GM19193 (cell line): ENCODE results near the gene THSD7A.

ENCODE experiments used
- POLR2A ChIP-seq: IDR thresholded peaks from 4 replicates; pipeline ENCODE4 v1.6.1; 2011; ENCODE audit not compliant: insufficient read depth, insufficient read length; ENCODE audit errors: extremely low read depth

THSD7A gene

DNA sequence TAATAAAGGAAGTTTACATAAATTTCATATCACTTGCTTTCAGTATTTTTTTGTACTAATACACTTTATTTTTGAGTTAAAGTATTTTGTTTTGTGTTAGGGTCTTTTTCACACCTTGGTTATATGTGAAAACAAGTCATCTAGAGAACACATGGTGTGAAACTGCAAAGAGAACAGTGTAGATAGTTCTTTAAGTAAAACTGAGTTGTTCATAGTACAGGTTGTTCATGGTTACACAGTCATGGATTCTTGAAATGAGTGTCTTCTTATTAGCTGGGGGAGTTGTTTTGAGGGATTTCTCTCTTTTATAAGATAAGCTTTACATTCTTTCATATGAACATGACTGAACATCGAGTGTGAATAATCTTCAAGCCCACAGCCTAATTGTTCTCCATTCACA is 244.2 kb downstream of the THSD7A start:
- TF ChIP-seq POLR2A: no peak

DNA sequence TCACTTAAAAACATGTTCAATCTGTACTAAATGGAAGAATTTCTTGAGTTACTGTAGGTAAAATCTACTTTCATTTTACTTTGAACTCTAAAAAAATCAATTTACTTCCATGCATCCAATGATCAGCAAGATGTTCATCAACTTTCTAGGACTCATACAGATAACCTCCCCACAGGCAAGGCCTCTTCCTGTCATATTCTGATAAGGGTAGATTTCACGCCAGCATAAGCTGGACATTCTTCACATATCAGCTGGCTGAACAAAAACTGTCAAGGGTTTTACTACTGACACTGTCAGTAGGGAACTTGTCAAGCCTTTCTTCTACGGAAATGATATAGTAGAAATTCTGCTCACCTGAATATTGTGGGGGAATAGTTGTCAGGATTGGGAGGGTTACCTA is 244.9 kb downstream of the THSD7A start:
- no peak for TF ChIP-seq POLR2A

DNA sequence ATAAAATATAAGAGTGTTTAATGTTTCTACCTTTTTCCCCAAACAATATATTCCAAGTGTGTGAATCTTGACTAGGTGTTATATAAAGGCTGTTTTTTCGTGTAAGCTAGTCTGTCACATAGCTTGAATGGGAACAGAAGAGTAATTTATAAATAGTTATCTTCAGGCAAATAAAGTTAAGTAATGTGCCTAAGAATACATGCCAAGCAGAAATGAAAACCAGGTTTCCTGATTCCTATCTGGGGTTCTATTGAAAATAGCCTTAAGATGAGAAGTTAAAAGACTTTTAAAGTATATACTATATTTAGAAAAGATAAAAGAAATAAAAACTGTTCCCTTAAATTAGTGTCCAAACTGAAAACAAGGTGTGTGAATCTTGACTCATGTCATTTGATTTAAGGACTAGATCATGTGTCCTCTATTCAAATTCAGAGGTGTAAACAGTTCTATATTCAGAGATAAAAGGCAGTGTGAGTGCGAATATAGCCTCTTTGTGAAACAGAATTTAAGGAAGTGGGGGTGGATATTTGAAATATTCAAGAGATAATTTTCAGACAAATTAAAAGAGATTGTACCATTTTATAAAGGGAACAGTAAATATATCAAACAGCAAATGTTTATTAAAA is 247.5 kb downstream of the THSD7A start:
- no peak for TF ChIP-seq POLR2A

DNA sequence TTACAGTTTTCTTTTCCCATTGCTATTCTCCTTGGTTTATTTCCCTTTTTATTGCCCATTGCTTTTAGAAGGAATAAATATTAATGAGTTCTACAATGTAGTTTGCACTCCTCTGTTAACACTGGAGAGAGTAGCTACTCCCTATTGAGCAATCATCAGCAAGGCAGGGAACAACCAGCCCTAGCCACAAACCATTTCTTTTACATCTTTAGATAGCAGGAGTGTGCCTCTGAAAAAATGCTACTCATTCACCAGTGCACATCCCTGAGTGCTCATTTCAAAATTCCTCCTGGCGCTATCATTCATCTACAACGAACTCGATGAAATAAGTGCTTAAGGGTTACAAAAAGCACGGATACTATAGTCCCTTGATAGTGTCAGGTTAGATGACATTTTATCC is 252.9 kb downstream of the THSD7A start:
- TF ChIP-seq POLR2A: no peak

DNA sequence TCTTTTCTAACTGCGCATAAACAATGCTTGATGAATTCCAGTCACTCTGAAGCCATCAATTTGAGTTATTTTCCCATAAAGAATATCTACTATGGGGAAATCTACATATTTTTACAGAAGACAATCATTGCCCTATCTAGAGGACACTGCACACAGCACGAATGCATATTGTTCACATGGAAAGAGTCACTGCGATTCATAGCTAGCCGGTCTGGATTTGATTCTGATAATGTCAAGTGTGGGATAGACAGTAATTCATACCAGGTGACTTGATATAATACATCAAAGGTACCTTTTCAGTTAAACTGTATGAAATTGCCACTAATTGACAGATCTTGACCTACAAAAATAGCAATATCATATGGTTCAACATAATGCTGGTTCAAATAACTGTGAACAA is 255.7 kb downstream of the THSD7A start:
- no peak for TF ChIP-seq POLR2A

DNA sequence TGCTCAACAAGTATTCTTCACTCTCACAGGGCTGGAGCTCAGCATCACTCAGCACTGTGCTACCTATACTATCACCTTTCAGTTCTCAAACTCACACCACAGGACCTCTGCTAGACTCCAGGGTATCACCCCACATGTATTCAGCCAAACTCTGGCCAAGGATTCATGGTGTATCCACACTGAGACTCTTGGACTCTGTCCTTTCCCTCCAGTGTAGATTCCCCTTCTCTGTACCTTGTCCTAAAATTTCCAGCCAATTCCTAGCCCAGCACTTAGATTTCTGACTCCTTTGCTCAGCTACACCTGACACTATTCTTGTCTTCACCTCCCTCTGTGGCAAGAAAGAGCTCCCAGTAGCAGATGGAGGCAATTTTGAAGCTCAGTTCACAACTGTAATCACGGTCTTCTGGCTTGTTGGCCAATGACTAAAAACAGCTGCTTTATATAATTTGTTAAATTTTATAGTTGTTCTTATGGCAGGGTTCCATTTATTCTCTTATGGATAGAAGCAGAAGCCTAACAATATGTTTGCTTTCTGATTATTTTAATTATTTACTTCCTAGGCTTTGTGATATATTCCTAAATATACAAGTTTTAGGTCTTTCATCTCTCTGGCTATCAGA is 258.8 kb downstream of the THSD7A start:
- no peak for TF ChIP-seq POLR2A

DNA sequence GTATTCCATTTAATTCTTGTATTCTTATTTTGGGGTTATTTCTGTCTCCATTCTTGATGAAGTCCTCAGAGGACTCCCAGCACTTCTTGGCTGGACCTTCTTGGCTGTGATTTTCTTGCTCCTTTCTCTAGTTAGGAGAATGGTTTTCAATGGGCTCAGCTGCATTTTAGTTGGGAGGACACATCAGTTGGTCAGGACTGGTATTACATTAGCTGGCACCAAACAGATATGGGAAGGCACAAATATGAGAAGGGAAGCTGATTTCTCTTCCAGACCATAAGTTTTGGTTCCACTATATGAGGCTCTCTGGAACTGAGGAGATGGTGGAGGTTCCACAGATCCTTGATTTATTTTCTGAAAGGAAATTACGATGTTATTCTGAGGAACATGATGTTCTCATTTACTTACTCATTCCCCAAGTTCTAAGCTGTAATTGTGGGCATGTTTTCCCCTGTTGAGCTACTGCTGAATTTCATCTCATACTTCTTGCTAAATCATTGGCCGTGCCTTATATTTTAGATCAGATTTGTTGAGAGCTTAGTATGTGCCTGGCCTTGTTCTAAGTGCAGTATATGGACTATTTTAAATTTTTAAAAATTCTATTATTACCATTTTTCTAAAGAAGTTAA is 261.0 kb downstream of the THSD7A start:
- no peak for TF ChIP-seq POLR2A

DNA sequence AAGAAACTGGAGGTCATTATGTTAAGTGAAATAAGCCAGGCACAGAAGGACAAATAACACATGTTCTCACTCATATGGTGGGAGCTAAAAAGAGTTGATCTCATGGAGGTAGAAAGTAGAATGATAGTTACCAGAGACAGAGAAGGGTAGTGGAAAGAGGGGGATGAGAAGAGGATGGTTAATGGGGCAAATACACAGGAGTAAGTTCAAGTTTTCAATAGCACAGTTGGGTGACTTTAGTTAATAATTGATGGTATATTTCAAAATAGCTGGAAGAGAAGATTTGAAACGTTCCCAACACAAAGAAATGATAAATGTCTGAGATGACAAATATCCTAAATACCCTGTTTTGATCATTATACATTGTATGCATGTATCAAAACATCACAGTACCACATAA is 261.8 kb downstream of the THSD7A start:
- no peak for TF ChIP-seq POLR2A

DNA sequence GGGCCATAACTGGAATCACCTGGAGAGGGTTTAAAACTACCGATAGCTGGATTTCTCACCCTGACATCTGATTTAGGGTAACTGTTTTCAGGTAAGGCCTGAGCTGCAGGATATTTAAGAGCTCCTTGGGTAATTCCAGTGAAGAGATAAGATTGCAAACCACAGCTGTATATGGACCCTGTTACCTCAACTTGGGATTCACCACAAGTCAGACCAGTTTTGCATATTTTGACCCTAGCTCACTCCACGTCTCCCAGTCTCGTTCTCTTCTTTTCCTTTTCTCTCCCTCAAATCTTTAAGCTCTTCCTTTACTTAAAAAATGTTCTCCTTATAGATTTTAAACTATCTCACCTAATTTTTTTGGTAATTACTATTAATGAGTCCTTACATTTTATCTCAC is 264.4 kb downstream of the THSD7A start:
- TF ChIP-seq POLR2A: no peak

DNA sequence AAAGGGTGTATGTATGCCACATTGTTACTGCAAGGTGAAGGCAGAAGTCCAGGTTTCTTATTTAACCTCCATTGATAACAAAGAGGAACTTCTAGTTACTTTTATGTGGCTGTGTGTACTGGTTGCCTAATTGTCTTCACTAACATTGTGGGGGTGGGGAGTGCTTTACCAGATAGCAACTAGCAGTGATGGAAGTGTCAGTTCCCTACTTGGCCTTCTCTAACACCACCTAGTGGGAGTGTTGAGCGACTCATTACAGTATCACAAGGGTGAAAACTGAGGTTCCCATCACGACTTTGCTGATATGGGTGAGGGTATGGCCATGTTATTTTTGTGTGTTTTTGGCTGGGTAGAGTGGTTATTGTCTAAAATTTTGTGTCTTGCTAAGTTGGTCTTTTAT is 274.4 kb downstream of the THSD7A start:
- no peak for TF ChIP-seq POLR2A

DNA sequence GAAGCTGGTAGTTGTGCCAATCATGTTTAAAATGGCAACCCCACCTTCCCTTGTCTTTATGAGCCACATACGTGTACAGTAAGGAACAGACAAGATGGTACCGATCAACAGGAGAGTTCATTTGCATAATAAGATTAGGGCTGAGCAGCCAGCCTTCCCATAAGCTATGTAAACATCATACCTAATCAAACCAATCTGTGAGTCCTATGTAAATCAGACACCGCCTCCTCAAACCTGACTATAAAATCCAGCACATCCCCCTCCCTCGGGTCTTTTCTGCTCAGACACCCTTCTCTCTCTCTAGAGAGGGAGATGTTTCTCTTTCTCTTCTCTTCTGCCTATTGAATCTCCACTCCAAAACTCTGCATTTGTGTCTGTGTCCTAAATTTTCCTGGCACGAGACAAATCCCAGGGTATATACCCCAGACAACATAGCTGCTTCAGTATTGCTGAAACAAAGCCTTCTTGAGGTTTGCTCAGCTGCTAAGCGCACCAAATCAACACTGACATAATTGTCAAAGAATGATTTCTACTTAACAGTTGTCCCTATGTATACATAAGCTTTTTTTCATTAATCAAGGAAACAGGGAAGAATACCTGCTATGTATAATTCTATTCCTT is 279.2 kb downstream of the THSD7A start:
- no peak for TF ChIP-seq POLR2A

DNA sequence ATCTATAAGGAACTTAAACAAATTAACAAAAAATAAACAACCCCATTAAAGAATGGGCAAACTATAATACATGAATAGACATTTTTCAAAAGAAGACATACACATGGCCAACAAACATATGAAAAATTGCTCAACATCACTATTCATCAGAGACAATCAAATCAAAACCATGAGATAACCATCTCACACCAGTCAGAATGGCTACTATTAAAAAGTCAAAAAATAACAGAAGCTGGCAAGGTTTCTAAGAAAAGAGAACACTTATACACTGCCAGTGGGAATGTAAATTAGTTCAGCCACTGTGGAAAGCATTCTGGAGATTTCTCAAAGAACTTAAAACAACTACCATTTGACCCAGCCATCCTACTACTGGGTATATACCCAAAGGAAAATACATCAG is 280.5 kb downstream of the THSD7A start:
- no peak for TF ChIP-seq POLR2A

DNA sequence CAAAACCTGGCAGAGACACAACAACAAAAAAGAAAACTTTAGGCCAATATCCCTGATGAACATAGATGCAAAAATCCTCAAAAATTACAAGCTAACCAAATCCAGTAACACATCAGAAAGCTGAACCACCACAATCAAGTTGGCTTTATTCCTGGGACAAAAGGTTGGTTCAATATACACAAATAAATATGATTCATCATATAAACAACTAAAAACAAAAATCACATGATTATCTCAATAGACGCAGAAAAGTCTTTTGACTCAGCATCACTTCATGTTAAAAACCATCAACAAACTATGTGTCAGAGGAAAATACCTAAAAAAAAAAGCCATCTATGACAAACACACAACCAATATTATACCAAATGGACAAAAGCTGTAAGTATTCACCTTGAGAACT is 283.5 kb downstream of the THSD7A start:
- no peak for TF ChIP-seq POLR2A

DNA sequence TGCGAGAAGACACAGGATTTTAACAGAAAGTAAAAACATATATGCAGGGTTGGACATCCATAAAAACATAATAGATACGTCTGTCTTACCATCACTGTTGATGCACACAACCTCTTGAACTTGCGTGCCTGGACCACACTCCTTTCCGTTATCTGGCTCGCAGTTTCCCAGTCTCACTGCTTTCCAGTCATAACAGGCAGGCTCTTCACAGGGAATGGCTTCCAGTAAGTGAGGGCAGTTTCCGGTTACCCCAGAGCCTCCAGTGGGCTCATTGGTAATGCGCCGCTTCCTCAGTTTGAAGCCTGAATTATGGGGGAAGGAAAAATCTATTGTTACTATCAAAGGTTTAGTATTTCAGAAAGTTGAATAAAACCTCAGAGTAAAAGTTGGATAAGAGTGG is 290.7 kb downstream of the THSD7A start:
- no peak for TF ChIP-seq POLR2A

DNA sequence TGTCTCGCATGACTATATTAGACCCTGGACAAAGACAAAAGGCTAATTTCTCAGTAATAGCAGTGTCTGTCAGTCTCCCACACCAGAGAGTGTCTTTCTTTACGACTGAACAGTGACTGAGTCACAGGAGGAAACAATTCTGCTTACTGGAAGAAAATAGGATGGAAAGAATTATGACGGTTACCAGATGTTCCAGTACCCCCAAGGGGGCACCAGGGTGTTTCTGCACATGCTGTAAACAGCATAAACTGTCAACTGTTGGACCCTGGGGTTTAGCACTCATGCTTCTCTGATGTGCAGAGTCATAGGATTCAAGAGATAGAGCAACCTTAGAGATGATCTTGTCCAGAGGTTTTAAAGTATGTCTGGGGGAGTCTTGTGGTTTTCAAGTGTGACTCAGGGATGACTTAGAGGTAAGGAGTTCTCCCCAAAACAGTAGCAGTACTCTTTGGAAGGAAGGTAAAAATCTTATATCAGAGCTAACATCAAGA is 291.7 kb downstream of the THSD7A start:
- no peak for TF ChIP-seq POLR2A

DNA sequence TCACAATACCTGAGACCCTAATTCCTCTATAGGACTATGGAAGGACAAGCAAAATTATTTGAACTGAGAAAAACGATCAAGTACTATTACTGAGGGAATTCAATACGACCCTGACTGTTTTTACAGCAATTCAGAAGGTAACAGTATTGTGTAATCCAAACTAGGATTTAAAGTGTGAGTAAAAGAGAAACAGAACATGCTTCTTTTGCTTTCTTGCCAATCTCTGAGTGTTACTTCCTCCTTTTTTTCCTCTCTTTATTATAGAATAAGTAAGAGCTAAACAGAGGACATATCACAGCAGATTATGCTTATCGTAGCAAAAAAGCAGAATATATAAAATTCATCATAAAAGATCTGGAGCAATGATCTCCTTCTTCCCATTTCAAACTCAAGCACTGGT is 292.1 kb downstream of the THSD7A start:
- no peak for TF ChIP-seq POLR2A
